SIG-M5 (cell line): ENCODE data around the gene DLG1.

ENCODE experiments used
- DNase-seq: peaks from one replicate; lab custom pipeline; 2025; lab: John Stamatoyannopoulos, UW

Gene DLG1

GRCh38 chr3:197298341-197298944, at the start of gene DLG1:
TSS of gene DLG1 (minus strand) at chr3:197298612. CDS start at chr3:197297204, 1,408 bp downstream.
- peak; percentile 42 for DNase-seq

- DNase-seq: no peak
Measured at GRCh38 chr3:197348014-197348413, 49.6 kb upstream of the DLG1 start.

GRCh38 chr3:197345390-197345789, 47.0 kb upstream of the DLG1 start:
- no peak for DNase-seq

- no peak for DNase-seq
Measured at GRCh38 chr3:197344582-197345318, 46.3 kb upstream of the DLG1 start.

- DNase-seq: no peak
Measured at GRCh38 chr3:197343656-197344408, 45.4 kb upstream of the DLG1 start.

GRCh38 chr3:197343111-197343510, 44.7 kb upstream of the DLG1 start:
- no peak for DNase-seq

GRCh38 chr3:197340521-197340871, 42.1 kb upstream of the DLG1 start:
- DNase-seq: no peak

GRCh38 chr3:197339841-197340520, 41.6 kb upstream of the DLG1 start:
- no peak for DNase-seq

- no peak for DNase-seq
Measured at GRCh38 chr3:197338586-197338985, 40.2 kb upstream of the DLG1 start.

- no peak for DNase-seq
Measured at GRCh38 chr3:197337656-197338055, 39.2 kb upstream of the DLG1 start.

GRCh38 chr3:197337214-197337613, 38.8 kb upstream of the DLG1 start:
- no peak for DNase-seq

- no peak for DNase-seq
Measured at GRCh38 chr3:197336348-197336747, 37.9 kb upstream of the DLG1 start.

- no peak for DNase-seq
Measured at GRCh38 chr3:197335428-197336132, 37.2 kb upstream of the DLG1 start.

GRCh38 chr3:197333901-197334639, 35.7 kb upstream of the DLG1 start:
- DNase-seq: no peak

- no peak for DNase-seq
Measured at GRCh38 chr3:197331131-197331530, 32.7 kb upstream of the DLG1 start.

- no peak for DNase-seq
Measured at GRCh38 chr3:197329382-197329781, 31.0 kb upstream of the DLG1 start.

GRCh38 chr3:197328198-197328597, 29.8 kb upstream of the DLG1 start:
- DNase-seq: no peak

GRCh38 chr3:197327701-197328100, 29.3 kb upstream of the DLG1 start:
- no peak for DNase-seq

GRCh38 chr3:197325773-197326172, 27.4 kb upstream of the DLG1 start:
- DNase-seq: no peak

- no peak for DNase-seq
Measured at GRCh38 chr3:197322149-197322548, 23.7 kb upstream of the DLG1 start.

GRCh38 chr3:197320582-197320981, 22.2 kb upstream of the DLG1 start:
- DNase-seq: no peak
